IMR-90 (cell line): ENCODE data around the gene TRIO.

ENCODE experiments used
- BHLHE40 ChIP-seq: fragments of 150-350 bp; IDR thresholded peaks from 2 replicates; pipeline ENCODE4 v1.6.1; 2016; ENCODE audit warnings: mild to moderate bottlenecking, low read depth, low read length
- MAZ ChIP-seq: IDR thresholded peaks from 2 replicates; pipeline ENCODE4 v1.6.1; 2012; ENCODE audit warnings: low read depth, mild to moderate bottlenecking, low read length, improper control_type of control experiment, moderate library complexity, borderline replicate concordance
- MXI1 ChIP-seq: IDR thresholded peaks from 2 replicates; pipeline ENCODE4 v1.6.1; 2012; ENCODE audit warnings: low read depth, mild to moderate bottlenecking, low read length, moderate library complexity, borderline replicate concordance
- RAD21 ChIP-seq: IDR thresholded peaks from 2 replicates; pipeline ENCODE4 v1.6.1; 2012; ENCODE audit warnings: low read length, improper control_type of control experiment
- TF ChIP-seq, protein P1 (sequence below): conservative IDR thresholded peaks from 2 replicates; pipeline ENCODE4 v1.5.1; 2012; ENCODE audit warnings: mild to moderate bottlenecking, low read depth, low read length, improper control_type of control experiment

- TF ChIP-seq BHLHE40 (no peak), MAZ (no peak), MXI1 (no peak), RAD21 (no peak)
- TF ChIP-seq, protein P1, sequence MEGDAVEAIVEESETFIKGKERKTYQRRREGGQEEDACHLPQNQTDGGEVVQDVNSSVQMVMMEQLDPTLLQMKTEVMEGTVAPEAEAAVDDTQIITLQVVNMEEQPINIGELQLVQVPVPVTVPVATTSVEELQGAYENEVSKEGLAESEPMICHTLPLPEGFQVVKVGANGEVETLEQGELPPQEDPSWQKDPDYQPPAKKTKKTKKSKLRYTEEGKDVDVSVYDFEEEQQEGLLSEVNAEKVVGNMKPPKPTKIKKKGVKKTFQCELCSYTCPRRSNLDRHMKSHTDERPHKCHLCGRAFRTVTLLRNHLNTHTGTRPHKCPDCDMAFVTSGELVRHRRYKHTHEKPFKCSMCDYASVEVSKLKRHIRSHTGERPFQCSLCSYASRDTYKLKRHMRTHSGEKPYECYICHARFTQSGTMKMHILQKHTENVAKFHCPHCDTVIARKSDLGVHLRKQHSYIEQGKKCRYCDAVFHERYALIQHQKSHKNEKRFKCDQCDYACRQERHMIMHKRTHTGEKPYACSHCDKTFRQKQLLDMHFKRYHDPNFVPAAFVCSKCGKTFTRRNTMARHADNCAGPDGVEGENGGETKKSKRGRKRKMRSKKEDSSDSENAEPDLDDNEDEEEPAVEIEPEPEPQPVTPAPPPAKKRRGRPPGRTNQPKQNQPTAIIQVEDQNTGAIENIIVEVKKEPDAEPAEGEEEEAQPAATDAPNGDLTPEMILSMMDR, result no peak
Measured at GRCh38 chr5:14444161-14444560, 301.0 kb downstream of the TRIO start.
